Psoas muscle (tissue), 8 donors: Measurements from ENCODE around the gene TBX15. TPM values are rescaled to one million over a fixed set of nuclear protein-coding genes. Genes with fewer than 3 reads are reported as not detected.
A peak's percentile ranks its signal among the peaks of the same experiment; 100 is the strongest.

Source experiments
- ATAC-seq, 4 donors: fragments of 200-7000 bp; cut with Tn5 transposase; one replicate each; pipeline ENCODE4 v1.9.1; 2020; ENCODE audit warnings: moderate library complexity in 3 of 4, mild to moderate bottlenecking in 2 of 4
- DNase-seq, 2 donors: peaks; one replicate each; pipeline ENCODE4 v3.0.0-alpha.2; 2020
- H3K27ac ChIP-seq: fragments of 200-600 bp; one replicate; pipeline ENCODE4 v1.8.0; 2022
- H3K27me3 ChIP-seq, 3 donors: fragments of 200-600 bp in 1 of 3; one replicate each; pipeline versions ENCODE4 v1.6.1 to v1.8.0; 2013 to 2022; ENCODE audit warnings: low read length in 2 of 3, mild to moderate bottlenecking in 2 of 3, moderate library complexity in 1 of 3; ENCODE audit not compliant: insufficient read depth in 3 of 3
- H3K36me3 ChIP-seq, 2 donors: fragments of 200-600 bp in 1 of 2; one replicate each; pipeline versions ENCODE4 v1.6.1 to v1.8.0; 2013 to 2022; ENCODE audit warnings: low read depth in 1 of 2, mild to moderate bottlenecking in 1 of 2, moderate library complexity in 1 of 2; ENCODE audit not compliant: insufficient read depth in 1 of 2
- H3K4me1 ChIP-seq: fragments of 200-600 bp; one replicate; pipeline ENCODE4 v1.8.0; 2022
- H3K4me3 ChIP-seq: fragments of 200-600 bp; one replicate; pipeline ENCODE4 v1.8.0; 2022; ENCODE audit warnings: mild to moderate bottlenecking
- H3K9me3 ChIP-seq: fragments of 200-600 bp; one replicate; pipeline ENCODE4 v1.8.0; 2022
- CTCF ChIP-seq: fragments of 200-600 bp; IDR thresholded peaks from one replicate; pipeline ENCODE4 v1.8.0; 2022; ENCODE audit warnings: antibody characterized with exemption
- WGBS, 3 donors: extraction: QIAGEN DNeasy Blood & Tissue Kit; methylation state at CpG; one replicate each; pipeline versions ENCODE4 v1.1.6 to v1.1.7; 2013; 5-methylcytosine and 5-hydroxymethylcytosine counted together
- intact Hi-C, 2 donors: fragments of 100-400 bp; cut with DNase I; formaldehyde crosslinking; loops; one replicate each; pipeline versions ENCODE4 v1.11.0 to v1.14.2; 2022
- polyA plus RNA-seq, 3 donors: library from polyadenylated mRNA; stranded (reverse); fragments of 200-250 nt; gene quantifications; one replicate each; pipeline ENCODE4 v1.2.3, GENCODE V29; 2013
- total RNA-seq, 4 donors: library from RNA; stranded (reverse); fragmentation: NEBNext Ultra II Directional in 2 of 4; extraction: Animal tissue kit (Norgen Biotek cat#: 25700) in 2 of 4; gene quantifications; one replicate each; pipeline versions ENCODE4 v1.2.1 to v1.2.4, GENCODE V29; 2021 to 2023
- donor health status: healthy with polysubstance abuse.
- donor health status: DM: no; HTN: no; CAD: no; lungs with moderate emphysema.
- donor health status: Bipolar disorder and iron deficiency.
- donor health status: healthy.
- donor health status: DM: yes; HTN: yes; CAD: no.
- donor health status: DM: no; HTN: no; CAD: no.
- donor health status: DM: no; HTN: no; CAD: no.
- donor health status: DM: yes; HTN: yes; CAD: no.

The TBX15 gene
- total and polyA plus RNA-seq, 7 donors = 37.0 to 220 (median 105) TPM

GRCh38 chr1:118944133-118944532, 44.0 kb downstream of the TBX15 start:
- intact Hi-C loops = loop anchor here in 1 of 2 donors (5.0 to 10.0 kb wide), 2 partner anchors 38 to 649 kb away; no protein-coding TSS in a partner anchor
- Histone ChIP-seq H3K27me3 (no peaks in the 10 kb centered on the region), H3K9me3 (no peaks in the 10 kb centered on the region), H3K4me1 (peaks cover 84% of the 10 kb centered on the region), H3K36me3 (no peaks in the 10 kb centered on the region), H3K4me3 (peak overlapping the region; percentile 6), H3K27ac (peak overlapping the region; percentile 81)
- no peak for DNase-seq
- ATAC-seq = peak in 1 of 4 donors; percentile 55
- TF ChIP-seq CTCF = no peak
- 16 to 42% (median 24%) methylated on average over 2 of the region's 2 CpGs for WGBS, 3 donors

- intact Hi-C loops = loop anchor here in 1 of 2 donors (5.0 to 10.0 kb wide), 2 partner anchors 41 to 646 kb away; no protein-coding TSS in a partner anchor
- Histone ChIP-seq H3K27ac (peak overlapping the region; percentile 23), H3K36me3 (no peaks in the 10 kb centered on the region), H3K4me3 (no peak overlapping the region), H3K4me1 (peaks cover 80% of the 10 kb centered on the region), H3K9me3 (no peaks in the 10 kb centered on the region), H3K27me3 (no peaks in the 10 kb centered on the region)
- DNase-seq = no peak
- ATAC-seq = no peak
- 65 to 78% (median 77%) methylated on average over 3 of the region's 3 CpGs for WGBS, 3 donors
- no peak for TF ChIP-seq CTCF
Measured at GRCh38 chr1:118940957-118941356, 47.2 kb downstream of the TBX15 start.

- no peak overlapping the region for H3K4me3 ChIP-seq
- ATAC-seq (peak in 2 of 4 donors; percentile 14 to 21), DNase-seq (no peak)
- peaks cover 80% of the 10 kb centered on the region for H3K4me1 ChIP-seq
- H3K9me3 ChIP-seq = no peaks in the 10 kb centered on the region
- 34 to 50% (median 44%) methylated on average over 4 of the region's 4 CpGs for WGBS, 3 donors
- TF ChIP-seq CTCF = no peak
- peak overlapping the region; percentile 7 for H3K27ac ChIP-seq
- peaks cover 0 to 1% (median 0%) of the 10 kb centered on the region in 3 donors for H3K27me3 ChIP-seq
- intact Hi-C loops = no loop called here
- H3K36me3 ChIP-seq = no peaks in the 10 kb centered on the region
Measured at GRCh38 chr1:118937413-118938072, 50.6 kb downstream of the TBX15 start.

GRCh38 chr1:118934706-118935105, 53.4 kb downstream of the TBX15 start:
- no peak overlapping the region for H3K27ac ChIP-seq
- TF ChIP-seq CTCF = no peak

More at GRCh38 chr1:118934706-118935105, 53.4 kb downstream of the TBX15 start:
- Histone ChIP-seq H3K36me3 (peaks cover 0 to 20% of the 10 kb centered on the region in 2 donors), H3K4me3 (no peak overlapping the region), H3K4me1 (peaks cover 58% of the 10 kb centered on the region), H3K27me3 (peaks cover 0 to 1% (median 0%) of the 10 kb centered on the region in 3 donors), H3K9me3 (no peaks in the 10 kb centered on the region)
- 59 to 86% (median 62%) methylated on average over 1 of the region's 1 CpG for WGBS, 3 donors
- intact Hi-C loops = no loop called here
- ATAC-seq (no peak), DNase-seq (no peak)
